ENCODE results near the gene TMBIM1. TPM values are rescaled to one million over a fixed set of nuclear protein-coding genes. Genes with fewer than 3 reads are reported as not detected.

TMBIM1 gene
- total RNA-seq, 4 donors from 2014 or later: 205 to 318 (median 287) TPM

- TF ChIP-seq CTCF (IDR thresholded peaks at IDR 0.05) (no peak), POLR2A (IDR thresholded peaks at IDR 0.05) (no peak)
- 10 to 15% methylated on average over 12 of the region's 12 CpGs for WGBS, 2 donors
- H3K4me3 ChIP-seq (ENCODE audit: low read depth, poor library complexity, severe bottlenecking): peak overlapping the region; percentile 86
- no peak for DNase-seq (ENCODE audit: low spot score in 2 of 2)
- intact Hi-C loops (cut with DNase I; ENCODE audit: low total_unique reads): no loop called here
Measured at GRCh38 chr2:218291318-218292047, 820 bp downstream of the TMBIM1 start.

DNA sequence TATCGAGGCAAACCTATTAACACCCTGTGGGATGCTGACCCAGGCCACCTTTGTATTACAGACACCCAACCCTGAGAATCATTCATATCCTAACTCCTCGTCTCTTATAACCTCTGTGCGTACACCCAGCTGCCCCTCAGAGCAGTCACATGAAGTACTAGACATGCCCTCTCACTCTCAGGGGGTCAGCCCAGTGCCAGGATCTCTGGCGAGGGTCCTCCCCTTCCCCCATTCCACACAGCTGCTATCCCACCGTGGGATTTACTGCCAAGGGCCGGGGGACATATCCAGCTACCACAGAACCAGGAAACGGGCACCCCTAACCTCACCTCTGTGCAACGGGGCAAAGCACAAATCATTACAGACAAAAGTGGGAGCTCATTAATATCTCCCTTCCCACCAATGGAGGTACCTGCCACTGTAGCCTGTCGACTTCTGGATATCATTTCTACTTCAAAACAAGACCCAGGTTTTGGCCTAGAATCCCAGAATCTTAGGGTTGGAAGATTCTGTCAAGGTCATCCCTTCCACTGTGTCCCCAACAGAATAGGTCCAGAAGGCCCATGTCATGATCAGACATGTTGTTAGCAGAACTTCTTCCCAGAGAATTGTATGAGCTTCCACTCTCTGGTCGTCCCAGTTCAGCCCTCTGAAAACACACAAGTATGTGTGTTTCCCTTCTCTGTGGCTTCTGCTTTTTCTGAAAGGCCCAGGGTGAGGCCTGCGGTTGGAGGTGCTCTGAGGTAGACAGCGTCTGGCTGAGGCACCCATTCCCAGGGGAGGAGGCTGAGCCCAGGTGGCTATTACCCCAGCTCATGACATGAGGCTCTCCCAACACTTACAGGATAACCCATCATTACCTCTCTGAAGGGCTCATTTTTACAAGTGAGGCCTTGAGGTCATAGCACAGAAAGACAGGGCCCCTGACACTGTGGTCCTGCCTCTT, 1.7 kb downstream of the TMBIM1 start:
- H3K4me3 ChIP-seq (ENCODE audit: low read depth, poor library complexity, severe bottlenecking): no peak overlapping the region
- no peak for DNase-seq (ENCODE audit: low spot score in 2 of 2)
- TF ChIP-seq POLR2A (IDR thresholded peaks at IDR 0.05) (no peak), CTCF (IDR thresholded peaks at IDR 0.05) (no peak)
- intact Hi-C loops (cut with DNase I; ENCODE audit: low total_unique reads): no loop called here
- 18 to 20% methylated on average over 12 of the region's 12 CpGs for WGBS, 2 donors

DNA sequence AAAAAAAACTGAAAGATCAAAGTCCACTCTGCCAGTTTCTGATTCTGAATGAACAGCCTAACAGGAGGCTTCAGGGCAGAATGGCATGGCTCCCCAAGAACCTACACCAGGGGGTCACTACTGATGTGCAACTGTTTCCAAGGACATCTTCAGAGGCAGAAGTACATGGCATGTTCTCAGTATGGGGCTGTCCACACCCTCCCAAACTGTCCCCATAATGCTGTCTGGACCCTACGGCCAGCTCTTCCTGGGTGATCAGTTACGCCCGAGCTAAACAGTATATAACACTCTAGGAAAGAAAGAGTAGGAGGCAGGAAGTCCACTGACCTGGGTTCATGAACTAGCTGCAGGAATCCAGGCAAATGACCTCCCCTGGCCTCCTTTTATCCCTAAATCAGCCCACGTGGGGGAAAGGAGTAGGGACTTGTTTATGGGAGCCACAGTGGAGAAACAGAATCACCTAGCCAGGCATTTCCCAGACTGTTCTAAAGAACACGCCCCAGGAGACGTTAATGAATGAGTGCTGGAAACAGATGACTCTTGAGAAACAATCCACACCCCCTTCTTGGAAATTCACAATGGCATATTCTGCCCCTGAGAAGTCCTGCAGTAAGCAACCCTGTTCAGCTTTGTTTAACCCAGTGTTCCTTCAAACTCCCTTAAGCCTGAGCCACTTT, 2.5 kb downstream of the TMBIM1 start:
- H3K4me3 ChIP-seq (ENCODE audit: low read depth, poor library complexity, severe bottlenecking): no peak overlapping the region
- WGBS, 2 donors: 6 to 10% methylated on average over 4 to 6 of the region's 6 CpGs
- DNase-seq (ENCODE audit: low spot score in 2 of 2): peak in 1 of 2 donors; percentile 83
- intact Hi-C loops (cut with DNase I; ENCODE audit: low total_unique reads): no loop called here
- TF ChIP-seq POLR2A (IDR thresholded peaks at IDR 0.05): no peak
- no peak for TF ChIP-seq CTCF (IDR thresholded peaks at IDR 0.05)

DNA sequence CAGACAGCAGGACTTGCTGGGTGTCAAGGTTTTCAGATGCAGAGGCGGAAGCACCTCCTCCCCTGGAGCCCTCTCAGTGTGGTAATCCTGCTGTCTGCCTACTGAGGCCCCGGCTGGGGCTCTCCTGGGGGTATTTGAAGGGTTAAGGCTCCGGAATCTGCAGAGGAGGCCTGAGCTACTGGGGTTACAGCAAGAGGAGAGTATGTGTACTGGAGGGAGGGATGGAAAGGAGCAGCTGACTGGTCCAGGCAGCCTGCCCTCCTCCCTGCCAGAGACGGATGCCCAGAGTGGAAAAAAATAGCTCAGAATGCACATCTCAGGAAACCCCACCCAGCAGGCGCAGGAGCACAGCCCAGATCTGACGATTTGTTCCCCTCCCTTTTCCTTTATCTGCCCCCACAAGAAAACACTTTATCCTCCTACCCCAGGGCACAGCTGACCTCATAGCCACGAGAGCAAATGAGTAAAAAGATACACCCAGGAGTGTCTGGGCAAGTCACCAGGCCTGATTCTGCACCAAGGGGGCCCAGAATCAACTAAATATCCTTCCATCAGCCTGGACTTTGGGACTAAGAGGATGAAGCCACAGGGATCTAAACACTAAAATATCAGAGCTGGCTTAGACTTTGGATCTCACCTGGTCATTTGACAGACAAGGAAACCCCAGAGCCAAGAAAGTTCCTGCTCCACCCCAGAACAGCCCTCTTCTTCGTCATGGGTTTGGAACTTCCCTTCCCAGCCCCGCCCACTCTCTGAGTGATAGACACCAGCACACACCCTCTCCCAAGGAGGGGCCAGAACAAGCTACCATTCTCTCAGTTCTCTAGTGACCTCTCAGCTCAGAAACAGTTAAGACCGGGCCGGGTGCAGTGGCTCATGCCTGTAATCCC, 5.5 kb downstream of the TMBIM1 start:
- 1 to 5% methylated on average over 10 to 11 of the region's 11 CpGs for WGBS, 2 donors
- intact Hi-C loops (cut with DNase I; ENCODE audit: low total_unique reads): no loop called here
- TF ChIP-seq POLR2A (IDR thresholded peaks at IDR 0.05): no peak
- no peak for TF ChIP-seq CTCF (IDR thresholded peaks at IDR 0.05)
- no peak overlapping the region for H3K4me3 ChIP-seq (ENCODE audit: low read depth, poor library complexity, severe bottlenecking)
- peak; percentile 96 to 98 for DNase-seq (ENCODE audit: low spot score in 2 of 2)

GRCh38 chr2:218285604-218286003, 6.7 kb downstream of the TMBIM1 start:
- no peak for TF ChIP-seq CTCF (IDR thresholded peaks at IDR 0.05)
- no peak for TF ChIP-seq POLR2A (IDR thresholded peaks at IDR 0.05)
- DNase-seq (ENCODE audit: low spot score in 2 of 2): peak in 1 of 2 donors; percentile 66
- 8 to 22% methylated on average over 6 of the region's 6 CpGs for WGBS, 2 donors
- intact Hi-C loops (cut with DNase I; ENCODE audit: low total_unique reads): no loop called here
- no peak overlapping the region for H3K4me3 ChIP-seq (ENCODE audit: low read depth, poor library complexity, severe bottlenecking)
